B cell (primary cell): Measurements from ENCODE around the gene ZNF44.
"Not testable (repeated sequence)": the region's sequence is repeated elsewhere in the genome, so short reads cannot be mapped to it uniquely, and the experiment has no call there.

Experiments
- CTCF ChIP-seq: fragments of 200-600 bp; IDR thresholded peaks from one replicate; pipeline ENCODE4 v1.8.0; 2022; ENCODE audit warnings: antibody characterized with exemption, mild to moderate bottlenecking
- EZH2 ChIP-seq: IDR thresholded peaks from 2 replicates; pipeline ENCODE4 v1.6.1; 2012; ENCODE audit warnings: borderline replicate concordance, low read depth, mild to moderate bottlenecking, moderate library complexity, low read length; ENCODE audit not compliant: insufficient read depth, poor library complexity, severe bottlenecking

GRCh38 chr19:12308891-12309290, 14.2 kb upstream of the ZNF44 start:
- TF ChIP-seq CTCF, EZH2: not testable (repeated sequence)
